GM19395 (cell line): Measurements from ENCODE around the gene C1QTNF1.
"Not testable (repeated sequence)": the region's sequence is repeated elsewhere in the genome, so short reads cannot be mapped to it uniquely, and the experiment has no call there.

Source experiments
- ATAC-seq: cut with Tn5 transposase; IDR thresholded peaks from one replicate; pipeline ENCODE4 v1.9.1; 2021; ENCODE audit warnings: mild to moderate bottlenecking, moderate library complexity; ENCODE audit not compliant: unreplicated experiment

The C1QTNF1 gene

DNA sequence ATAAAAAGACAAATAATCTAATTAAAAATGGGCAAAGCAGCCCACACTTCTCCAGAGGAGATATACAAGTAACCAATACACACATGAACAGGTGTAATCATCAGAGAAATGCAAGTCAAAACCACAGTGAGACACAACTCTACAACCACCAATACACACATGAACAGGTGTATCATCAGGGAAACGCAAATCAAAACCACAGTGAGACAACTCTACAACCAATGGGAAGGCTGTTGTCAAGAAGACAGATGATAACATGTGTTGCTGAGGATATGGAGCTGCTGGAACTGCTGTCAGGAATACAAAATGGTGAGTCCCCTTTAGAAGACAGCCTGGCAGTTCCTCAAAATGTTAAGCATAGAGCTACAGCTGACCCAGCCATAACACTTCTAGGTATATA, 28.2 kb downstream of the C1QTNF1 start:
- ATAC-seq = no peak

DNA sequence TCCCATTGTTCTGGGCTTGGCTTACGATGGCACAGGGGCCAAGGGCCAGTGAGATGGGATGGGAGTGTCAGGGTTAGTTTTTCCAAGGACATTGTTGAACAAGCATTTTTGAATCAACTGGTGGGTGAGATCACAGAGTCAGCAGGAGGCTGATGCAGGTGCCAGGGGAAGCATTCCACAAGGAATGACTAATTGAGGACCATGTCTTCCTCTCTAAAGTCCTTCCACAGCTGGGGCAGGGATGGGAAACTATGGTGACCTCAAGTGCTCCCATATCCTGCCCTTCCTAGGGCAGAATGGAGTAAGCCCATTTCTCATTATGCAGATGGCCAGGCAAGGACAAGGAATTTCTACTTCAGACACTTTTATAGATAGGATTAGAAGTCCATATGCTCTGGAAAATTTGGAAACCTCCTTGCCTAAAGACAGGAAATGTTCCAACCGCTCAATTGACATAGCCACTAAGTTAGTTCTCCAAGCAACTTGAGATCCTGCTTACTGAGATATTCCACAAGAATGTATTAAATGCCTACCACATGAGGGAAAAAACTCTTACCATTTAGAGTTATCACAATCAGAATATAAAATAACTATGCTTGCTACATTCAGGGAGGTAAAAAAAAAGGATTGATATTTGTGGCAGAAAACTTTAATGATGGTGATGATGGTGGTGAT, 29.4 kb downstream of the C1QTNF1 start:
- no peak for ATAC-seq

DNA sequence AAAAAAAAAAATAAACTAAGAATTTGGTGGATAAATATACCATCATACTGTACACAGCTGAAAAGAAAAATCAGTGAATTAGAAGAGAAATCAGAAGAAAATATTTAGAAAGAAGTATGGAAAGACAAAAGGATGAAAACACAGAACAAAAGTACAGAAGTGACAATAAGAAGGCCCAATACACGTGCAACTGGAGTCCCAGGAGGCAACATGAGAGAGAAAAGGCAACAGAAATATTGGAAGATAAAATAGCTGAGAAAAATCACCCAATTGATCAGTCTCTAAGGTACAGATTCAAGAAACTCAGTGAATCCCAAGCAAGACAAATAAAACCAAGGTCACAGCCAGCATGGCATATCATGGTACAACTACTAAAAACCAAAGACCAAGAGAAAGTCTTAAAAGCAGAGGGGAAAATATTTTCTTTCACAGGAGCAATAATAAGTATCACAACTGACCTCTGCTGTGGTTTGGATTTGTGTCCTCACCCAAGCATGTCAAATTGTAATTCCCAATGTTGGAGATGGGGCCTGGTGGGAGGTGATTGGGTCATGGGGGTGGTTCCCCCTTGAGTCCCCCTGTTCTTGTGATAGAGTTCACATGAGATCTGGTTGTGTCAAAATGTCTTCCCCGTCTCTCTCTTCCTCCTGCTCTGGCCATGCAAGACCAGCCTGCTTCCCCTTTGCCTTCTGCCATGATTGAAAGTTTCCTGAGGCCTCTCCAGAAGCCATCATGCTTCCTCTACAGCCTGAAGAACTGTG, 30.4 kb downstream of the C1QTNF1 start:
- no peak for ATAC-seq

DNA sequence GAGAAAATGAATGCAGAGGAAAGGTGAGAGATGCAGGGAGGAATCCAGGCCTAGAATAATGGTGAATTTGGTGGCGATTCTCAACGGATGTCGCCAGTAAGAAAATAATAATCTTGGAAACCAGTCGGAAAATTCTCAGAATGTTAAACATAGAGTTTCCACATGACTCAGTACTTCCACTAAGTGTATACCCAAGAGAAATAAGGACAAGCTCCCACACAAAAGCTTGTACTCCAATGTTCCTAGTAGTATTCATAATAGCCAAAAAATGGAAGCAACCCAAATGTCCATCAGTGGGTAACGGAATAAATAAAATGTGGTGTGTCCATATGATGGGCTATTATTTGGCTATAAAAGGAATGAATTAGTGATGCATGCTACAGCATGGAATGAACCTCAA, 31.2 kb downstream of the C1QTNF1 start:
- no peak for ATAC-seq

DNA sequence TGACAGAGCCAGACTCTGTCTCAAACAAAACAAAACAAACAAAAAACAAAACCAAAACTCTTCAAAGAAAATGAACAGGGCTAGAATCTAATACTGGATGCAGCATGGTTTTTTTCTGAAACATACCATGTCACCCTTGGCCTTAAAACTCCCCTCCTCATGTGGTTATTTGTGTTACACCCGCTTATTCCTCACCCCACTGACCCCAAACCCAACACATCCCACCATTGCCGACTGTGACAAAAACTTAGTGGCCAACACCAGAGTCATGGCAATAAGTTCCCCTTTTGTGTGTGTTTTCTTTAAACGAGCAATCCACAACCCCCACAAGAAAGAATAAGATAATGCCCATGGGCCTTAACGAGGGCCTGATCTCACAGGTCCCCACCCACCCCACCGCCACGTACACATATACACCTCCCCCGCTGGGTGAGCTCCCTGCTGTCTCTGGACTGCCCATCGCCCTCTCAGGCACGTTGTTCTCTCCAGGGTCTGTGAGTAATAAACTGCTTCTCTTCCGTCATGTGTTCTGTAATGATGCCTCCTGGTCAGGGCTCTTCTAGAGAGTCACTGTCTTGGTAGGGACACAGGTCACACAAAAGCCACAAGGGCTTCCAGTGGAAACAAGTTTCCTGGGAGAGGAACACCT, 33.9 kb downstream of the C1QTNF1 start:
- ATAC-seq = no peak

DNA sequence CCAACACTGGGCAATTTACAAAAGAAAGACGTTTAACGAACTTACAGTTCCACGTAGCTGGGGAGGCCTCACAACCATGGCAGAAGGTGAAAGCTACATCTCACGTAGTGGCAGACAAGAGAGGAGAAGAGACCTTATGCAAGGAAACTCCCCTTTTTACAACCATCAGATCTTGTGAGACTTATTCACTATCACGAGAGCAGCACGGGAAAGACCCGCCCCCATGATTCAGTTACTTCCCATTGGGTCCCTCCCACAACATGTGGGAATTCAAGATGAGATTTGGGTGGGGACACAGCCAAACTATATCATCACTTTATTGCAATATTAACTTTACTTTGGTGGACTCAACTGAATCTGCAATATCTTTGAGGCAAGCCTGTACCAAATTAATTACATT, 38.7 kb downstream of the C1QTNF1 start:
- ATAC-seq = no peak

DNA sequence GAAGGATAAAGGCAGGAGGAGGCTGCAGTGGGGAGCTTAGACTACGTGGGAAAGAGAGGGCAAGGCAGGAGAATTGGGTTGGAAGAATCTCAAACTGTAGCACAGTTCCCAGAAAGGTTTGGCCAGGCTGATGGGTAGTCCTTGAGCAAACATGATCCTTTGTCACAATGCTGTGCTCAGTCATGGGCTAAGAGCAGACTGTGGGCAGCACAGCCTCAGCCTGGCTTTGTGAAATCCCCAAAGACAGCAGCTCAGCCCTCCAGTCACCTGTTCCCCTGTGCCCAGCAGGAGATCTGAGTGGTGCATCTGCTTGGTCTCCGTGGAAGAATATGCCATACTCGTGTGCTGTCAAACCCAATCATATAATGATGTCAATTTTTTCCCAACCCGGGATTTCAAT, 40.1 kb downstream of the C1QTNF1 start:
- no peak for ATAC-seq

DNA sequence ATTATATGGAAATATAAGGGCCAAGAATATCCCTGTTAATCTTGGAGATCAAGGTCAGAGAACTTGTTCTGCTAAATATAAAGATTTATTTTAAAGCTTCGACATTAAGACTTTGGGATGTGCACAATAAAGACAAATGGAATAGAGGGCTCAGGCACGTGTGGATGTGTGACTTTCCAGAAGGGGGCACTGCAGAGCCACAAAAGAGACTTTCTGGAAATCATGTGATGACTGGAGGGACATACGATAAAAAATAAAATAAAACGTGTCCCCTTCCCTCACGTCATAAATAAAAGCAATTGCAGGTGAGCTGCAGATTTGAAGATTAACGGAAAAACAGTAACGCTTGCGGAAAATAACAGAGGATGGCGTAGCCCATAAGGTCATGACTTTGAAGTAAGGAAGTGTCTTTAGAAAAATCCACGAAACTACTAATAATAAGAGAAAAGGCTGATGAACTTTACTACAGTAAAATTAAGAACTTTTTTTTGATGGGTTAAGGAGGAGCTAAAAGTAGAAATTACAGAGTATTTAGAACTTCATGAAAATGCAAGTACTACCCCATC, 41.2 kb downstream of the C1QTNF1 start:
- ATAC-seq = no peak

DNA sequence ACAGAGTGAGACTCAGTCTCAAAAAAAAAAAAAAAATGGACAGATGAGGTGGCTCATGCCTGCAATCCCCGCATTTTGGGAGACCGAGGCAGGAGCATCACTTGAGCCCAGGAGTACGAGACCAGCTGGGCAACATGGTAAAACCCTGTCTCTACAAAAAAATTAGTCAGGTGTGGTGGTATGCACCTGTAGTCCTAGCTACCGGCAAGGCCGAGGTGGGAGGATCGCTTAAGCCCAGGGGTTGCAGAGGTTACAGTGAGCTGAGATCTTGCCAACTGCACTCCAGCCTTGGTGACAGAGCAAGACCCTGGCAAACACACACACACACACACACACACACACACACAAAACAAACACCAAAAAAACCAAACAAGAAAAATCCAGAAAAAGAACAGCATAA, 43.0 kb downstream of the C1QTNF1 start:
- ATAC-seq = no peak

DNA sequence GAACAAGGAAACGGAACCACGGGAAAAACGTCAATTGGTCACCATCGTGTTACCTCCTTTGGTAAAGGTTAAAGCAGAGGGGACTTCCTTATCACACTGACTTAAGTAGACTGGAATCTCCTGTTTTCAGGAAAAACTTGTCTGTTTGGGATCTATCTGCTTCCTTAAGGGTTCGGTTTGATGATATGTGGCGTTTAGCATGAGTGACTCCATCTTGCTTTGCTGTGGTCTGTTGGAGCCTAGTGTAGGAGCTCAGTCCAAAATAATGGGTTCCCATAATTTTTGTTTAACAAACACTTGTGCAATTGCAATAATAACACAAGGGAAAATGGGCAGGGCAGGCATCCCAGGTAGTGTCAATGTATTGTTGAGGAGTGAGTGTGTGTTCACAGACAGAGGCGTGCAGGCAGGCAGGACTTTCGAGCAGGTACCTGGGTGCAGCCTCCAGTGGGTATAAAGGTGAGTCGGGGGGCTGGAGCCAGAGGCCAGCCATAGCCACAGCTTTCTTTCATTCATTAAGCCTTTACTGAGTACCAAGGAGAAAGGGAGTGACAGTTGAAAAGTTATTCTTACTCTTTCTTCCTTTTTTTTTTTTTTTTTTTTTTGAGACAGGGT, 46.4 kb downstream of the C1QTNF1 start:
- no peak for ATAC-seq

DNA sequence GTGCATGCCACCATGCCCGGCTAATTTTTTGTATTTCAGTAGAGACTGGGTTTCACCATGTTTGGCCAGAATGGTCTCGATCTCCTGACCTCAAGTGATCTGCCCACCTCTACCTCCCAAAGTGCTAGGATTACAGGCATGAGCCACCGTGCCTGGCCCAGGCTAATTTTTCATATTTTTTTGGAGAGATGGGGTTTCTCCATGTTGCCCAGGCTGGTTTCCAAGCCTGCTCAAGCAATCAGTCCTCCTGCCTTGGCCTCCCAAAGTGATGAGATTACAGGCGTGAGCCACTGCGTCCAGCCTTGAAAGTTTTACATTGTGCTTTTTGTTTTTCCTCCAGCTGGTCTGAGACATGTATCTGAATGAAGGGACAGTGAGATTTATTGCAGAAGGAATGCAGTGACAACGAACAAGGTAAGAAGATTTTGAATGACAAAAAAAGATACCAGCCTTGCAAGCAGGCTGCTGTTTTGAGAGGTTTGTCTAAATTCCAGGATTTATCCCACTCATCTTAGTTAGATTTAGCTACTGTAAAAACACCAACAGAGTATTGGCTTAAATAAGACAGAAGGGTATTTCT, 47.3 kb downstream of the C1QTNF1 start:
- ATAC-seq = no peak

DNA sequence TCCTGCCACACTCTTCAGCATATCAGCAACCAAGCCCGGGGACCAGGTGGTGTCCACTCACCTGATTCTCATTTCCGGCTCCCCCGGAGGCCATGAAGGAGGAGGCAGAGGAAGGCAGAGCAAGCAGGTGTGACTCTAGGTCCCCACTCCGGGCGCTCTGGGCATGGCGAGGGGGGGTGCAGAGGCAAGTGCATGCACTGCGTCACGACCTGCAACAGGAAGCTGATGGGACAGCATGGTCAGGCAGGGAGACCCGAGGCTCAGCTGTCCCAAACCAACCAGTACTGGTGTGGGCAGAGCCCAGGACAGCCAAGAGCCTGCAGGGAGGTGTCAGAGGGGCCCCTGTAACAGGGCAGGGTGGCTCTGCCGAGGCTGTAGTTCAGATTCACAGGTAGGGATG, 48.6 kb downstream of the C1QTNF1 start:
- ATAC-seq = no peak

DNA sequence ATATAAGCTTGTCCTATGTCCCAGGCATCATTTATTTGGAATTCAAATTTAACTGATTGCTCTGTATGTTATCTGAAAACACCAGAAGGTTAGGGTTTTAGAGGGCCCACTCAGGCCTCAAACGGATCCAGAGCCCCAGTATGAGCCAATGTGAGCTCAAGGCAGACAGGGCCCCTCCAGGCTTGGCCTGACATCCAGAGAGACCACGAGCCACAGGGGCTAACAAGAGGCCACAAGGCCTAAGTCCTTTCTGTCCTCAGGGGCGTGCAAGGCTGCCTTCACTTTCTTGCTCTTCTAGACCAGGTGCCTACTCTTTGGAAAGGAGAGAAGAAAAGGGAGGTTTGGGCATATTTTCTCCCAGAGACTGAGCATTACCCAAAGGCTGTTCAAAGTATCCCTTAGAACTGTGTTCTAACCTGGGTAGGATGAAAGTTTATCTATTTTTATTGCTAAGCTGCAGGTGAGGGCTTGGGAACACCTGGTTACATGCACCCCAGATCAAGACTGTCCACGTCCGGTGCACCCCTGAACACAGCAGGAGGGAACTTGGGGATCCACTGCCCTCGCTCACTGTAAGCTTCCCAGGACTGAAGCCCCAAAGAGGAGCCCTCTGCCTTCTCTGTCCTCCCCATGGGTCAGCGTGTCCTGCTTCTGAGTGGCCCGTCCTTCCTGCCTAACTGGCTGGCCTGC, 49.2 kb downstream of the C1QTNF1 start:
- no peak for ATAC-seq

DNA sequence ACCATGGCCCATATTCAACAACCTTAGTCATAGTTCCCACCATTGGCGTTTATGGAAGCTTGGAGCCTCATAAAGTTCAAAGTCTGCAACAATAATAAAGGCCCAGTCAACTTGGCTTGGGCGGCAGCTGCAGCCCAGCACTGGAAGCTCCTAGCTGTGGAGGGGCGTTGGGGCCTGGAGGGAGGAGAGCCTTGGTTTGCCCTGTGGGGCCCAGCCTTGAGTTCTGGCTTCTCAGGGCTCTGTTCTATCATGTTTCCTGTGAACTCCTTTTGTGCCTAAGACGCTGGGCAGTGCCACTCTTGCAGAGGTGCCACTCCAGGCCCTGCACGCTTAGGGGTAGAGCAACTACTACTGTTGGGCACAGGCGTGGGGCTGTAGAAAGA, 49.7 kb downstream of the C1QTNF1 start:
- ATAC-seq = no peak

DNA sequence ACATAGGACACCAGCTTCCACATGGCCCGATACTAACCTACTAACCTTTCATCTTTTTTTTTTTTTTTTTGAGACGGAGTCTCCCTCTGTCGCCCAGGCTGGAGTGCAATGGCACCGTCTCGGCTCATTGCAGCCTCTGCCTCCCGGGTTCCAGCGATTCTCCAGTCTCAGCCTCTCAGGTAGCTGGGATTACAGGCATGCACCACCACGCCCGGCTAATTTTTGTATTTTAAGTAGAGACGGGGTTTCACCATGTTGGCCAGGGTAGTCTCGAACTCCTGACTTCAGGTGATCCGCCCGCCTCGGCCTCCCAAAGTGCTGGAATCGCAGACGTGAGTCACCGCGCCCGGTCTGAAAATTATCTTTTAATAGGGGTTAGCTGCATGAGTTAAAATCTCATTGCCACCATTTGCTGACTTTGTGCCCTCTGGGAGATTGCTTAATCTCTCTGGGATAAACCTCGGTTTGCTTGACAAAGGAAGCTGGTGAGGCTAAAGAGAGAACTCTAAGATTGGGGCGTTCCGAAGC, 50.2 kb downstream of the C1QTNF1 start:
- ATAC-seq = not testable (repeated sequence)

DNA sequence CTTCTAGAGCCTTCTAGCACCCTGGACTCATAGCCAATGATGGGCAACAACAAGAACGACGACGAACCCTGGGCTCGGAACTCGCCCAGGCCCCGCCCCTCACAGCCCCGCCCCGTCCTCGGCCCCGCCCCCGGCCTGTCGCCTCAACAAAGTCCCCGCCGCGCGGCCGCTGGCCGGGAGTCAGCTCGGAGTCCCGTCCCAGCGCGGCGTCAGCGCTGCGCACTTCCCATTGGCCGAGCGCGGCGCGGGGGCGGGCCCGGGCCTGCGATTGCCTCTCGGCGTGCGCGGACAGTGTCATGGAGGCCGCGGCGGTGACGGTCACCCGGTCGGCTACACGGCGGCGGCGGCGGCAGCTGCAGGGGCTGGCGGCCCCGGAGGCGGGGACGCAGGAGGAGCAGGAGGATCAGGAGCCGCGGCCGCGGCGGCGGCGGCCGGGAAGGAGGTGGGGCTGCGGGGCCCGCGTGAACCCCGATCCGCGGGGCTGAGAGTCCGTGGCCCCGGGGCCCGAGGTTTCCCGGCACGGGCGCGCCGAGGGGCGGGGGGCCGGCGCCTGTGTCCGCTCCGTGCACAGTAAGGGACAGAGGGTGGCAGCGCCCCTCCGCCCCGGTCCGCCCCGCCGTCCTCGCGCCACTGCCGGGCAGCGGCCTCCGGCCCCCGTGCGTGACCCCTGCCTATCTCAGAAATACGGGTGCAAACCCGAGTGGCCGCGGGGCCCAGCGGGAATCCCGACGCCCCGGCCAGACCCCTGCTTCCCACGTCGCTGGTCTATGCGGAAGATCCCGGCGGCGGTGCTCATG, 50.9 kb downstream of the C1QTNF1 start, which contains the start of gene ENGASE:
Gene ENGASE, plus strand, starts transcription at position 176 of the 797 bp plus-strand sequence. Its CDS starts 121 bp downstream, at position 297.
- peak; percentile 84 for ATAC-seq

DNA sequence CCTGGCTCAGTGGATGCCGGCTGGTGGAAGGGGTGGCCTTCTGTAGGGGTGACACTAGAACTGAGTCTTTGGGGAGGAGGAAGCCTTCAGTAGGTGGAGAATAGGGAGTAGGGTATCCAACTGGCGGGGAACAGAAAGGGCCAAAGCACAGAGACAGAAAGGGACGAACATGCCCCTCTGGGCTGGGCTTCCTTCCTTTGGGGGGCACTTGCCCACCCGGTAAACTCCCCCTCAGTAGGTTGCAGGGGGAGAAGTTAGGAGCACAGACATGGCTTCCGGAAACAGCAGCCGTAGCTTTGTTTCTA, 51.4 kb downstream of the C1QTNF1 start:
- ATAC-seq = no peak

DNA sequence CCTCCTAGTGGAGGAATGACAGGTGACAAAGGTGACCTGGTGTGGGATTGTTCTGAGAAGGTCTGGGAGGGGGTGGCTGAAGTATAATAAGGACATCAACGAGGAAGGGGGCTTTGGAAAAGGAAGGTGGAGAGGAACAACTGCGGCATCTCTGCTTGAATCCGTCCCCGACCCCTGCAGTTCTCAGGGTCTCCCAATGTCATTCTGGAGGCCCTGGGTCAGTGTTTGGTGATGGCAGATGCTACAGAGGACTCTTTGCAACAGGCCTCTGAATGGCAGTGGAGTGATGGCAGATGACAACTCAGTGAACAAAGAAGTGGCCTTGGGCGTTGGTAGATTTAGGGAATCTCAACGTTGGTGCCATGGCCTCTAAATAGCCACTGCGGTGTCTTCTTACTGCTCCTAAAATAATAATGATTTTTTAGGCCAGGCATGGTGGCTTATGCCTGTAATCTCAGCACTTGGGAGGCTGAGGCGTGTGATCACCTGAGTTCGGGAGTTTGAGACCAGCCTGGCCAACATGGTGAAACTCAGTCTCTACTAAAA, 52.0 kb downstream of the C1QTNF1 start:
- no peak for ATAC-seq

DNA sequence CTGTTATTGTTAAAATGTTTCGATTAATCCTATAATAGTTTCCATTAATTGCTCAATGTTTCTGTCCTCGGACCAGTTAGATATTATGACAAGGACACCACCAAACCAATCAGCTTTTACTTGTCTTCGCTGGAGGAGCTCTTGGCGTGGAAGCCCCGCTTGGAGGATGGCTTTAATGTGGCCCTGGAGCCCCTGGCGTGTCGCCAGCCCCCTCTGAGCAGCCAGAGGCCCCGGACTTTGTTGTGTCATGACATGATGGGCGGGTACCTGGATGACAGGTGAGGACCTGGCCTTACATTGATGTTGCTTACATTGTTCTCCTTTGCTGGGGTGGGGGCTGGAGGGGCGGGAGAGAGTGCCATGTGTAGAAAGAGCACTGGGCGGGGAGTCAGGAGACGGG, 53.6 kb downstream of the C1QTNF1 start:
- ATAC-seq = no peak
